Measurements from ENCODE around the gene SEMA3F. TPM values are rescaled to one million over a fixed set of nuclear protein-coding genes. Genes with fewer than 3 reads are reported as not detected.

Gene SEMA3F
- total and polyA plus RNA-seq, 2 donors (not counting 3 experiments of a cell fraction or from before 2014, with no cell fraction given) = 65.8 to 99.1 TPM

DNA sequence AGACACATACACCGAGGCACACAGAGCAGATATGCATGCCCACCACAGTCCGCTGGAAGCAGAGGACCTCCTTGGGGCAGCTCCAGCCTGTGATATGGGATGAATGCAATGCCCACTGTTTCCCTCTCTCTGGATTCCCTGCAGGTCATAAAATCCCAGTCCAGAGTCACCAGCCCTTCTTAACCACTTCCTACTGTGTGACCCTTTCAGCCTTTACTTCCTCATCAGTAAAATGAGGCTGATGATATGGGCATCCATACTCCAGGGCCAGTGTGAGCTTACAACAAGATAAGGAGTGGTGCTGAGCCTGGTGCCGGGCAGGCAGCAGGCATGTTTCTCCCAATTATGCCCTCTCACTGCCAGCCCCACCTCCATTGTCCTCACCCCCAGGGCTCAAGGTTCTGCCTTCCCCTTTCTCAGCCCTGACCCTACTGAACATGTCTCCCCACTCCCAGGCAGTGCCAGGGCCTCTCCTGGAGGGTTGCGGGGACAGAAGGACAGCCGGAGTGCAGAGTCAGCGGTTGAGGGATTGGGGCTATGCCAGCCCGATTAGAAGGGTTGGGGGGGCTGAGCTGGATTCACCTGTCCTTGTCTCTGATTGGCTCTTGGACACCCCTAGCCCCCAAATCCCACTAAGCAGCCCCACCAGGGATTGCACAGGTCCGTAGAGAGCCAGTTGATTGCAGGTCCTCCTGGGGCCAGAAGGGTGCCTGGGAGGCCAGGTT lies 36.0 kb downstream of the SEMA3F start, which contains the start of gene GNAT1:
Gene GNAT1 (plus strand): TSS at position 675 of the 725 bp plus-strand sequence. CDS start 116 bp downstream, outside the sequence.
- no peak for TF ChIP-seq GATA2 (IDR thresholded peaks at IDR 0.05; ENCODE audit: insufficient read depth, insufficient read length, low read depth, low read length)
- no peak for TF ChIP-seq POLR2AphosphoS5 (IDR thresholded peaks at IDR 0.05; ENCODE audit: insufficient read depth, low read depth, low read length)
- TF ChIP-seq MYC (IDR thresholded peaks at IDR 0.05; ENCODE audit: low read depth, low read length) = no peak
- TF ChIP-seq JUN (IDR thresholded peaks at IDR 0.05; ENCODE audit: borderline replicate concordance, insufficient read depth, insufficient read length, low read depth) = no peak
- TF ChIP-seq FOS (IDR thresholded peaks at IDR 0.05; ENCODE audit: borderline replicate concordance, insufficient read depth, low read length) = no peak
- no peak for TF ChIP-seq EZH2 (IDR thresholded peaks at IDR 0.05; ENCODE audit: borderline replicate concordance, low read depth, low read length, severe bottlenecking)
- TF ChIP-seq, protein P1, sequence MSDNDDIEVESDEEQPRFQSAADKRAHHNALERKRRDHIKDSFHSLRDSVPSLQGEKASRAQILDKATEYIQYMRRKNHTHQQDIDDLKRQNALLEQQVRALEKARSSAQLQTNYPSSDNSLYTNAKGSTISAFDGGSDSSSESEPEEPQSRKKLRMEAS (IDR thresholded peaks at IDR 0.05; ENCODE audit: insufficient read depth, insufficient read length) = no peak
- TF ChIP-seq POLR2A (IDR thresholded peaks at IDR 0.05; ENCODE audit: low read depth, low read length) = no peak
- TF ChIP-seq, protein P2, sequence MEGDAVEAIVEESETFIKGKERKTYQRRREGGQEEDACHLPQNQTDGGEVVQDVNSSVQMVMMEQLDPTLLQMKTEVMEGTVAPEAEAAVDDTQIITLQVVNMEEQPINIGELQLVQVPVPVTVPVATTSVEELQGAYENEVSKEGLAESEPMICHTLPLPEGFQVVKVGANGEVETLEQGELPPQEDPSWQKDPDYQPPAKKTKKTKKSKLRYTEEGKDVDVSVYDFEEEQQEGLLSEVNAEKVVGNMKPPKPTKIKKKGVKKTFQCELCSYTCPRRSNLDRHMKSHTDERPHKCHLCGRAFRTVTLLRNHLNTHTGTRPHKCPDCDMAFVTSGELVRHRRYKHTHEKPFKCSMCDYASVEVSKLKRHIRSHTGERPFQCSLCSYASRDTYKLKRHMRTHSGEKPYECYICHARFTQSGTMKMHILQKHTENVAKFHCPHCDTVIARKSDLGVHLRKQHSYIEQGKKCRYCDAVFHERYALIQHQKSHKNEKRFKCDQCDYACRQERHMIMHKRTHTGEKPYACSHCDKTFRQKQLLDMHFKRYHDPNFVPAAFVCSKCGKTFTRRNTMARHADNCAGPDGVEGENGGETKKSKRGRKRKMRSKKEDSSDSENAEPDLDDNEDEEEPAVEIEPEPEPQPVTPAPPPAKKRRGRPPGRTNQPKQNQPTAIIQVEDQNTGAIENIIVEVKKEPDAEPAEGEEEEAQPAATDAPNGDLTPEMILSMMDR (IDR thresholded peaks at IDR 0.05; ENCODE audit: extremely low read depth in 1 of 2, insufficient read depth in 1 of 2, low read depth in 1 of 2, low read length in 2 of 2) = no peak
- Histone ChIP-seq H3K9ac (replicated peaks; ENCODE audit: extremely low read depth, insufficient read depth, low read length) (no peak within 1 kb of the TSS), H3K9me1 (replicated peaks; ENCODE audit: control insufficient read depth, extremely low read depth, insufficient read depth, low read length) (no peaks in the 10 kb centered on the region), H3K27ac (ENCODE audit: insufficient read depth, low read depth, low read length) (no peak within 1 kb of the TSS), H3K4me1 (ENCODE audit: control insufficient read depth, extremely low read depth, insufficient read depth, low read length) (peaks cover 5% of the 10 kb centered on the region), H2AFZ (ENCODE audit: low read depth, low read length) (no peak within 1 kb of the TSS), H3K9me3 (replicated peaks; ENCODE audit: control insufficient read depth, insufficient read depth, low read length) (no peaks in the 10 kb centered on the region), H3K4me2 (ENCODE audit: insufficient read depth, low read length) (no peak within 1 kb of the TSS), H3K36me3 (ENCODE audit: control insufficient read depth in 2 of 2, extremely low read depth in 1 of 2, insufficient read depth in 2 of 2, low read length in 2 of 2) (peaks cover 0 to 14% of the 10 kb centered on the region in 2 experiments), H3K4me3 (replicated peaks in 1 of 3; ENCODE audit: insufficient read depth in 1 of 3, low read depth in 1 of 3, low read length in 3 of 3) (no peak within 1 kb of the TSS), H3K27me3 (ENCODE audit: control insufficient read depth in 2 of 2, insufficient read depth in 2 of 2, low read length in 2 of 2) (peaks cover 11 to 13% of the 10 kb centered on the region in 2 experiments), H3K79me2 (ENCODE audit: control insufficient read depth, insufficient read depth, low read length) (no peaks in the 10 kb centered on the region), H4K20me1 (replicated peaks; ENCODE audit: control insufficient read depth, extremely low read depth, insufficient read depth, low read length) (no peaks in the 10 kb centered on the region)
- intact Hi-C loops (cut with micrococcal nuclease) (loop anchor here (5.0 kb wide), 1 partner anchor 351 kb away; no protein-coding TSS in a partner anchor), dilution Hi-C loops (cut with MboI; ENCODE audit: extremely low pct_ligation_motif_present, low sequenced_read_pairs) (no loop called here)
- no TSS peak for BruUV-seq (replicated peaks)
- ChIA-PET CTCF (interaction anchor here (0.6 to 12.0 kb wide), 15 partner anchors 9 to 134 kb away, joined by 3 to 314 read pairs (median 4); partner anchors contain the start of gene GNAI2), POLR2A (interaction anchor here (0.6 to 0.7 kb wide), 3 partner anchors 38 to 262 kb away, joined by 3 to 4 read pairs (median 4); partner anchors contain the start of gene MON1A)
- FAIRE-seq (peak; percentile 38), DNase-seq (ENCODE audit: low read depth, low spot score) (peak; percentile 18)

Data from endothelial cell of umbilical vein (primary cell).